Activated naive CD8-positive, alpha-beta T cell treated with anti-CD3 and anti-CD28 coated beads, Interleukin-2, amount 50 U/mL, for 24 hours (primary cell): ENCODE measurements around the gene CCDC142.

Experiments
- ATAC-seq: fragments of 150-1000 bp; cut with Tn5 transposase; one replicate; pipeline ENCODE4 v1.10.0; 2021
- DNase-seq: peaks from one replicate; pipeline ENCODE4 v3.0.0; 2021
- H3K27ac Mint-ChIP-seq: one replicate; pipeline ENCODE4 v1.8.0; 2021; ENCODE audit warnings: mild to moderate bottlenecking, mixed read lengths
- H3K27me3 Mint-ChIP-seq: one replicate; pipeline ENCODE4 v1.8.0; 2021; ENCODE audit warnings: mixed read lengths
- H3K36me3 Mint-ChIP-seq: one replicate; pipeline ENCODE4 v1.8.0; 2021; ENCODE audit warnings: low read depth, mixed read lengths
- H3K4me1 Mint-ChIP-seq: one replicate; pipeline ENCODE4 v1.8.0; 2021; ENCODE audit warnings: mixed read lengths
- H3K4me3 Mint-ChIP-seq: one replicate; pipeline ENCODE4 v1.8.0; 2021; ENCODE audit warnings: mild to moderate bottlenecking, moderate library complexity, mixed read lengths
- H3K9me3 Mint-ChIP-seq: one replicate; pipeline ENCODE4 v1.8.0; 2021; ENCODE audit warnings: mixed read lengths

CCDC142 gene

DNA sequence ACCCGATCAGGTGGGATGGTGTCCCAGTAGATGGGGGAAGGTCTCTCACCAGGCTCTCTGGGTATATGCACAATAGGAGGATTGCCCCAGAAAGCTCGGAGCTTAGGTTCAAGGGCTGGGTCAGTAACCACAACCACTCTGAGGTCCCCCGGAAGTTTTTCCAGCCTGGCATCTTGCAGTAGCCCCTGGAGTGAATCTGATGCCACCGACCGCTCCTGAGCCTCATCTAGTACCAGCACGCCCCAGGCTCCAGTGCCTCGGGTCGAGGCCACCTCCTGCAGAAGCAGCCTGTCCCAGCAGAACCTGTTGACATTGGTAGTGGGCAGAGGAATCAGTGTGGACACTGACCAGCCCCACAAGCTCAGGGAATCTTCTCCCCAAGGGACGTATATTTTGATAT, 41.2 kb upstream of the CCDC142 start:
- Mint-ChIP-seq H3K27ac (no peak overlapping the region), H3K4me3 (no peak overlapping the region), H3K4me1 (peaks cover 27% of the 10 kb centered on the region), H3K27me3 (peaks cover 15% of the 10 kb centered on the region), H3K36me3 (peaks cover 34% of the 10 kb centered on the region), H3K9me3 (no peaks in the 10 kb centered on the region)
- DNase-seq = no peak
- no peak for ATAC-seq

- H3K36me3 Mint-ChIP-seq = peaks cover 19% of the 10 kb centered on the region
- ATAC-seq (no peak), DNase-seq (no peak)
- H3K27me3 Mint-ChIP-seq = peaks cover 29% of the 10 kb centered on the region
- H3K4me3 Mint-ChIP-seq = no peak overlapping the region
- peaks cover 14% of the 10 kb centered on the region for H3K4me1 Mint-ChIP-seq
- H3K27ac Mint-ChIP-seq = no peak overlapping the region
- no peaks in the 10 kb centered on the region for H3K9me3 Mint-ChIP-seq
These were observed 39.7 kb upstream of the CCDC142 start for GRCh38 chr2:74522516-74522915.

DNA sequence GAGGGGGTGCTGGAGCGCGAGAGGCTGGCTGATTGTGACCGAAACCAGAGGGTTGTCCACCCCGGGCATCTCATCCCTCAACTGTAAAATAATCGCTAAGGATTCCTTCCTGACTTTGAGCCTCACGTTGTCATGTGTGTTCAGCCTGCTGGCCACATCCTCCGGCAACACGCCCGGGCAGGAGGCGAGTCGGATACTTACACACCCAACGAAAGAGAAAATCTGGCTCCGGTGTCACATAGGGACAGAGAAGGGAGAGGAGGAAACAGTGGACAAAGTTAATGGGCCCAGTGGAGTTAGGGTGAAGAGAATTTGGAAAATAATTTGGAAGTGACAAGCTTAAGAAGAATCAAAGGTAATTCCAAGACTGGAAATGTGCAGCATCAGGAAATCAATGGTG, 33.9 kb upstream of the CCDC142 start:
- Mint-ChIP-seq H3K4me3 (peak overlapping the region; percentile 51), H3K9me3 (no peaks in the 10 kb centered on the region), H3K36me3 (peaks cover 8% of the 10 kb centered on the region), H3K27ac (no peak overlapping the region), H3K27me3 (peaks cover 73% of the 10 kb centered on the region), H3K4me1 (peaks cover 20% of the 10 kb centered on the region)
- ATAC-seq (no peak), DNase-seq (no peak)

- H3K9me3 Mint-ChIP-seq = no peaks in the 10 kb centered on the region
- peak; percentile 73 for DNase-seq
- peaks cover 78% of the 10 kb centered on the region for H3K27me3 Mint-ChIP-seq
- peaks cover 20% of the 10 kb centered on the region for H3K4me1 Mint-ChIP-seq
- H3K36me3 Mint-ChIP-seq = peaks cover 8% of the 10 kb centered on the region
- ATAC-seq = peak; percentile 59
- H3K4me3 Mint-ChIP-seq = peak overlapping the region; percentile 51
- no peak overlapping the region for H3K27ac Mint-ChIP-seq
These were observed 33.3 kb upstream of the CCDC142 start for GRCh38 chr2:74515981-74516633.

DNA sequence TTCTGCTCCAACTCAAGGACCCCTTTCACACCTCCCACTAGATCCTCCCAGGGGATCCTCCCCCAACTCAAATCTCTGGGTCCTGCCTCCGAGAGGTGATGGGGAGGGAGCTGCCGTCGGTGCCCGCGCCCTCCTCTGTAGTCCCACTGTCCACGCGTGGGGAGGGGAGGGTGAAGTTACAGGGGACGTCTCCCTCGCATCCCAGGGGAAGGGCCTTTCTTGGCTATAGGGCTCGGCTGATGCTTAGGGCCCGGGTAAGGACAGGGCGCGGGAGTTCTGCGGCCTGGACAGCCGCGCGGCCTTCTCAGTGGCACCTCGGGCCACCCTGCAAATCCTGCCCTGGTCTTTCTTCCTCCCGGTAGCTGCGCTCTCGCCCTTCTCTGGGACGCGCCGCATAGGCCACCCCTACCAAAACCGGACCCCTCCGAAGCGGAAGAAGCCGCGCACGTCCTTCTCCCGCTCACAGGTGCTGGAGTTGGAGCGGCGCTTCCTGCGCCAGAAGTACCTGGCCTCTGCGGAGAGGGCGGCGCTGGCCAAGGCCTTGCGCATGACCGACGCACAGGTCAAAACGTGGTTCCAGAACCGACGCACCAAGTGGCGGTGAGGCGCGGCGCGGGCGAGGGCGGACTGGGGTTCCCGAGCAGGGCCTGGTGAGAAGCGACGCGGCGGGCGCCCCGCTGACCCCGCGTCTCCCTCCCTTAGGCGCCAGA, 32.6 kb upstream of the CCDC142 start:
- peaks cover 23% of the 10 kb centered on the region for H3K4me1 Mint-ChIP-seq
- DNase-seq (peak; percentile 20), ATAC-seq (no peak)
- no peaks in the 10 kb centered on the region for H3K9me3 Mint-ChIP-seq
- H3K36me3 Mint-ChIP-seq = peaks cover 8% of the 10 kb centered on the region
- no peak overlapping the region for H3K27ac Mint-ChIP-seq
- H3K4me3 Mint-ChIP-seq = peak overlapping the region; percentile 59
- H3K27me3 Mint-ChIP-seq = peaks cover 82% of the 10 kb centered on the region

- peaks cover 8% of the 10 kb centered on the region for H3K36me3 Mint-ChIP-seq
- ATAC-seq = peak; percentile 13
- no peak within 1 kb of the TSS for H3K27ac Mint-ChIP-seq
- no peak for DNase-seq
- no peaks in the 10 kb centered on the region for H3K9me3 Mint-ChIP-seq
- H3K4me1 Mint-ChIP-seq = peaks cover 24% of the 10 kb centered on the region
- H3K4me3 Mint-ChIP-seq = peak within 1 kb of the TSS; percentile 59
- H3K27me3 Mint-ChIP-seq = peaks cover 79% of the 10 kb centered on the region
These were observed 31.8 kb upstream of the CCDC142 start, which contains the start of gene TLX2 for GRCh38 chr2:74514368-74515270. Gene TLX2 (plus strand): TSS chr2:74514450. CDS start chr2:74514807, 357 bp downstream.

- Mint-ChIP-seq H3K36me3 (peaks cover 8% of the 10 kb centered on the region), H3K4me3 (no peak overlapping the region), H3K9me3 (no peaks in the 10 kb centered on the region), H3K27ac (no peak overlapping the region), H3K27me3 (peaks cover 76% of the 10 kb centered on the region), H3K4me1 (peaks cover 24% of the 10 kb centered on the region)
- peak; percentile 26 for DNase-seq
- peak; percentile 7 for ATAC-seq
These were observed 31.0 kb upstream of the CCDC142 start for GRCh38 chr2:74513605-74514367.

DNA sequence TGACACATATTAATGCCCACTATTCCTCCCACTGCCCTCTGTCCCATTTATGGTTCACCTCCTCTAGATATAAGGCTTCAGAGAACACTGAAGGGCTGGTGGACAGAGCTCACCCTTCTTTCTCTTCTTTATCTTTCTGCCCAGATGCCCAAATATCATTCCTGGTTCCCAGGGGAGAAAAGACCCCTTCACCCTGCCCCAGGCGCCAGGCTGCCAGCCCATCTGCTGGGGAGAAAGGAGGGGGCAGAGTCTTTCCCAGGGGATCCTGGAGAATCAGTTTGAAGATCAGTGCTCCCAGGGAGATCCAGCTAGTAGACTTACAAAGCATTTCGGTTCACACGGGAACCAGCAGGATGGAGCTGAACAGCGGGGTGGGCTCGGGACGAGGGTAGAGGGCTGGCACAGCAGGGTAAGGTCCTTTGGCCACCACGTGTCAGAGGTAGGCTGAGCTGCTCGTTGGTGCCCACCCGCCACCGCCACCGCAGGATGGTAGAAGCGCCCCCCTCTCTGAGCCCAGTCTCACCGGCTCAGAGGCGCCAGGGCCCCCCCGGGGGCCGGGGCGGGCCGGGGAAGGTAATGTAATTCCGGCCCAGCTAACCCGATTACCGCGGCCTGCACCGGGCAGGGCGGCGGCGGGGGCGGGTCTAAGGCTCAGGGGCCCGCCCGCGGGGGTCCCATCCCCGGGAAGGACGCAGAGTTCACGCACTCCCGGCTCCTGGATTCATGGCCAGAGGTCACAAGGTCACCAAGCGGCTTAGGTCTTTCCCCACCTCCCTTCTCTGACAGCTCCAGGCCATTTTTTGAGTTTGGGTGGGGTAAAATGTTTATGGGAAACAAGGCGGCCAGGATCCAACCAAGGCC, 30.2 kb upstream of the CCDC142 start:
- H3K9me3 Mint-ChIP-seq = no peaks in the 10 kb centered on the region
- peaks cover 69% of the 10 kb centered on the region for H3K27me3 Mint-ChIP-seq
- no peak for ATAC-seq
- no peak for DNase-seq
- H3K4me1 Mint-ChIP-seq = peaks cover 31% of the 10 kb centered on the region
- no peak overlapping the region for H3K27ac Mint-ChIP-seq
- peaks cover 8% of the 10 kb centered on the region for H3K36me3 Mint-ChIP-seq
- H3K4me3 Mint-ChIP-seq = no peak overlapping the region

- no peak for ATAC-seq
- no peak overlapping the region for H3K4me3 Mint-ChIP-seq
- H3K27me3 Mint-ChIP-seq = peaks cover 57% of the 10 kb centered on the region
- DNase-seq = no peak
- H3K36me3 Mint-ChIP-seq = peaks cover 11% of the 10 kb centered on the region
- H3K27ac Mint-ChIP-seq = no peak overlapping the region
- peaks cover 41% of the 10 kb centered on the region for H3K4me1 Mint-ChIP-seq
- H3K9me3 Mint-ChIP-seq = no peaks in the 10 kb centered on the region
These were observed 28.5 kb upstream of the CCDC142 start for GRCh38 chr2:74511104-74511989.

DNA sequence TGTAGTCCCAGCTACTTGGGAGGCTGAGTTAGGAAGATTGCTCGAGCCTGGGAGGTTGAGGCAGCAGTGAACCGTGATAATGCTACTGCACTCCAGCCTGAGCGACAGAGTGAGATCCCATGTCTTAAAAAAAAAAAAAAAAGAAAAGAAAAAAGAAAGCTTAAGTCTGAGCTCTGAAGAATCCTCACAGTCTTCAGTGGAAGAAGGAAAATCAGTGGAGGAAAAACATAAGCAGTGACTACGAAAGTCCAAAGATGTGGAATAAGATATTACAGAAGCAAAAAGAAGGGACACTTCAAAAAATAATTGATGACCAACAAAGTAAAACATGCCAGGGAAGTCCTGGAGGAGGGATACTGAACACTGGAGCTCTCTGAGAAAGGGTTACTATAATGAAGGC, 27.5 kb upstream of the CCDC142 start:
- DNase-seq (no peak), ATAC-seq (no peak)
- H3K9me3 Mint-ChIP-seq = no peaks in the 10 kb centered on the region
- H3K36me3 Mint-ChIP-seq = peaks cover 19% of the 10 kb centered on the region
- H3K27ac Mint-ChIP-seq = no peak overlapping the region
- peaks cover 41% of the 10 kb centered on the region for H3K4me1 Mint-ChIP-seq
- H3K27me3 Mint-ChIP-seq = peaks cover 49% of the 10 kb centered on the region
- H3K4me3 Mint-ChIP-seq = no peak overlapping the region

GRCh38 chr2:74507926-74508520, 25.2 kb upstream of the CCDC142 start:
- ATAC-seq = no peak
- Mint-ChIP-seq H3K4me3 (peak overlapping the region; percentile 99), H3K9me3 (no peaks in the 10 kb centered on the region), H3K27me3 (peaks cover 51% of the 10 kb centered on the region), H3K4me1 (peaks cover 53% of the 10 kb centered on the region), H3K36me3 (peaks cover 31% of the 10 kb centered on the region), H3K27ac (peak overlapping the region; percentile 100)
- peak; percentile 20 for DNase-seq

DNA sequence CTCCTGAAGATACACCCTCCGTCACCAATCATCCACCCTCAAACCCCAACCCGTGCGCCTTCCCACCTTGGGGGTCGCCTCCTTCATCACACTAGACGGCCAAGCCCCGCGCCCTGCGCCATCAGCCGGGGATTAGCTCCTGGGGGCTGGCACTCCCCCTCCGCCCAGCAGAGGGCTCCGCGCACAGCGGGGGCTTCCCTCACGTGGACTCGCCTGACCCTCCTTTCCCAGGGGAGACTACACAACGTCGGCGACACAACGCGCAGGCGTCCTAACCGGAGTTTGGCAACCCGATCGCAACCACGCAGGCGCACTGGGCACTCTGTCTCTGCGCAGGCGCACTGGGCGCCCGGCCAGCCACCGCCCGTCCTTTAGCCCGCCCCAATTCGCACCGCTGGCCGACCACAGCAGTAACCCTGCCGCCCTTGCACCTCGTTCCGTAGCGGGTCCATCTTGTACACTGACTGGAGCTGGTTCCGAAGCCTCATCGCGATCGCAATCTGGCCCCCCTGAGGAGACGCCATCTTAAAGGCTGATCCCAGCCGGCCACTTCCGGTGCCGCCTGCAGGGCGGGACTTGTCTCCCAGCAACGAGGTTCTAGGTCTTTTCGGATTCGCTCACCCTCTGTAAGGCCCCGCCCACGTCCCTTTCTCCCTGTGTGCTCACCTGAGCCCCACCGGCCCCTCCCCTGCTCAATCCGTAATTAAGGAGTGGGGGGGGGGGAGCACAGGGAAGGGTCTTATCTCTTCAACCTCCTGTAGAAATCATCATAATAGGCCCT, 24.5 kb upstream of the CCDC142 start, which contains the start of gene PCGF1:
TSS of gene PCGF1 (minus strand) at position 551 of the 781 bp plus-strand sequence. CDS start at position 524, 27 bp downstream.
- Mint-ChIP-seq H3K4me1 (peaks cover 58% of the 10 kb centered on the region), H3K9me3 (no peaks in the 10 kb centered on the region), H3K36me3 (peaks cover 31% of the 10 kb centered on the region), H3K27ac (peak within 1 kb of the TSS; percentile 100), H3K4me3 (peak within 1 kb of the TSS; percentile 99), H3K27me3 (peaks cover 52% of the 10 kb centered on the region)
- DNase-seq (peak; percentile 99), ATAC-seq (peak; percentile 88)
